ENCODE measurements around the gene LRIG3.

- TF ChIP-seq TAF1 (IDR thresholded peaks at IDR 0.05; ENCODE audit: low read depth) (no peak), CTCF (IDR thresholded peaks at IDR 0.05; ENCODE audit: poor library complexity, severe bottlenecking) (no peak), POLR2AphosphoS5 (IDR thresholded peaks at IDR 0.05) (no peak), EZH2 (IDR thresholded peaks at IDR 0.05; ENCODE audit: borderline replicate concordance, insufficient read depth, low read length, poor library complexity, severe bottlenecking) (no peak), EP300 (conservative IDR thresholded peaks at IDR 0.05; ENCODE audit: poor library complexity, severe bottlenecking) (no peak), MXI1 (conservative IDR thresholded peaks at IDR 0.05; ENCODE audit: poor library complexity, severe bottlenecking) (no peak), REST (IDR thresholded peaks at IDR 0.05; ENCODE audit: borderline replicate concordance) (no peak)
Observed at GRCh38 chr12:58883576-58884334, 36.5 kb downstream of the LRIG3 start.
